Measurements from ENCODE around the gene RREB1.
A peak's percentile ranks its signal among the peaks of the same experiment; 100 is the strongest.
"Not testable (repeated sequence)": the region's sequence is repeated elsewhere in the genome, so short reads cannot be mapped to it uniquely, and the experiment has no call there.

The RREB1 gene

GRCh38 chr6:7260291-7261031 lies 152.7 kb downstream of the RREB1 start:
- H3K27ac ChIP-seq = peak overlapping the region; percentile 51
- TF ChIP-seq, protein P1, sequence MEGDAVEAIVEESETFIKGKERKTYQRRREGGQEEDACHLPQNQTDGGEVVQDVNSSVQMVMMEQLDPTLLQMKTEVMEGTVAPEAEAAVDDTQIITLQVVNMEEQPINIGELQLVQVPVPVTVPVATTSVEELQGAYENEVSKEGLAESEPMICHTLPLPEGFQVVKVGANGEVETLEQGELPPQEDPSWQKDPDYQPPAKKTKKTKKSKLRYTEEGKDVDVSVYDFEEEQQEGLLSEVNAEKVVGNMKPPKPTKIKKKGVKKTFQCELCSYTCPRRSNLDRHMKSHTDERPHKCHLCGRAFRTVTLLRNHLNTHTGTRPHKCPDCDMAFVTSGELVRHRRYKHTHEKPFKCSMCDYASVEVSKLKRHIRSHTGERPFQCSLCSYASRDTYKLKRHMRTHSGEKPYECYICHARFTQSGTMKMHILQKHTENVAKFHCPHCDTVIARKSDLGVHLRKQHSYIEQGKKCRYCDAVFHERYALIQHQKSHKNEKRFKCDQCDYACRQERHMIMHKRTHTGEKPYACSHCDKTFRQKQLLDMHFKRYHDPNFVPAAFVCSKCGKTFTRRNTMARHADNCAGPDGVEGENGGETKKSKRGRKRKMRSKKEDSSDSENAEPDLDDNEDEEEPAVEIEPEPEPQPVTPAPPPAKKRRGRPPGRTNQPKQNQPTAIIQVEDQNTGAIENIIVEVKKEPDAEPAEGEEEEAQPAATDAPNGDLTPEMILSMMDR (conservative IDR thresholded peaks at IDR 0.05) = no peak

DNA sequence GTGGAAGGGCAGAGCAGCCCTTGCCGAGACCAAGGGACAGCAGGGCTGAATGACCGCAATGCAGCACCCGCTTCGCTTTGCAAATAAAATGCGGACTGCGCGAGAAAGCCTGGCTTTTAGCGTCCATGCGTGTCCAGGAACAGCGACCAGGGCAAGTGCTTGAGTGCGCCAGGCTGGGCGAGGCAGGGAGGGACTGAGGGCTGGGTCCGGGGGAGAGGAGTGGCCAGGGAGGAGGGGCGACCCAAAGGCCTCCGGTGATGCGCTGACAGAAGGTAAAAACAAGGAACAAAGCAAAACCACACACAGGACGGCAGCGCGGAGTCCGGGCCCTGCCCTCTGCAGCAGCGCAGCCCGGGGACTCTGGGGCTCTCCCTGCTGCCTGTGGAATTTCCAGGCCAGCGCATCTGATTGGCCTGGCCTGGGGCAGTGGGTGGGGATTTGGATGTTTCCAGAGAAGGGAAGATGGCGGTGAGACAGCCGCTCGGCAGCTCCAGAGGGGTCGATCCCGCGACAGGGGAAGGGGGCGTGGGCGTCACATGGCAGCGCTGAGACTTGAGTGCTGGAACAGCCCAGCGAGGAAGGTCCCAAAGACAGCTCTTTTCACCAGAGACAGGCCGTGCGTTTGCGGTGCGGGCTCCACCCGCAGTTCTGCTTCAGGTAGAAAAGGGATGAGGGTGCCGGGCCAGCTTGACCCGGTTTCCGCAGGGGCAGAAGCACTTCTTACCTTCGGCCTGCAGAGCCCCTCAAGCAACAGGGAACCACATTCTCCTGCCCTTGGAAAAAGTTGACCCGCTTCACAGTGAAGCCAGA lies 153.5 kb downstream of the RREB1 start:
- TF ChIP-seq, protein P1 (conservative IDR thresholded peaks at IDR 0.05) = no peak
- peak overlapping the region; percentile 51 for H3K27ac ChIP-seq

- TF ChIP-seq, protein P1 (conservative IDR thresholded peaks at IDR 0.05) = no peak
- H3K27ac ChIP-seq = peak overlapping the region; percentile 51
Observed at GRCh38 chr6:7261852-7262461, 154.2 kb downstream of the RREB1 start.

DNA sequence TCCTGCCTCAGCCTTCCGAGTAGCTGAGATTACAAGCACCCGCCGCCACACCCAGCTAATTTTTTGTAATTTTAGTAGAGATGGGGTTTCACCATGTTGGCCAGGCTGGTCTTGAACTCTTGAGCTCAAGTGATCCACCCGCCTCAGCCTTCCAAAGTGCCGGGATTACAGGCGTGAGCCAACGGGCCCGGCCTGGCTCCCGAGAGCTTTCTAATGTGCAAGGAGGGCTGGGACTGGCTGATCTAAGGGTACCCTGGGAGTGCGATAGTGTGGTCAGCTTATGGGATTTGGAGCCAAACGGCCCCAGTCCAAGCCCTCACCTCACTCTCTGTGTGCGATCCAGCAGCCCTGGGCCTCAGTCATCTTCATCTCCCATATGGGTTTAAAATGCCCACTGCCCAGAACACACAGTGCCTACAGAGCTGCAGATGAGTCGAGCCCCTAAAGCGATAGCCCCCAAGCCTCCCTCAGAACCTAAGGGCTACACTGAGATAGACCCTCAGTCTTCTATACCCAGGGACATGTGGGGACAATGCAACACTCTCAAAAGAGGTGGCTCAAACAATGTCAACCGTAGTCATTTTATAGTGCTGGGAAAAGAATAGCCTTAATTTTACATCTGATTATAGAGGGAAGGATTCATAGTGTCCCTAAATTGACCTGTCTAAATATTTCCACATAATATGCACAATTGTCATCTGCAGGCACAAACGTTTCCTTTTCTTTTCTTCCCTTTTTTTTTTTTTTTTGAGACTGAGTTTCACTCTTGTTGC lies 155.2 kb downstream of the RREB1 start:
- TF ChIP-seq, protein P1 (conservative IDR thresholded peaks at IDR 0.05) = no peak
- H3K27ac ChIP-seq = no peak overlapping the region

- not testable (repeated sequence) for H3K27ac ChIP-seq
Observed at GRCh38 chr6:7263519-7263805, 155.7 kb downstream of the RREB1 start.

DNA sequence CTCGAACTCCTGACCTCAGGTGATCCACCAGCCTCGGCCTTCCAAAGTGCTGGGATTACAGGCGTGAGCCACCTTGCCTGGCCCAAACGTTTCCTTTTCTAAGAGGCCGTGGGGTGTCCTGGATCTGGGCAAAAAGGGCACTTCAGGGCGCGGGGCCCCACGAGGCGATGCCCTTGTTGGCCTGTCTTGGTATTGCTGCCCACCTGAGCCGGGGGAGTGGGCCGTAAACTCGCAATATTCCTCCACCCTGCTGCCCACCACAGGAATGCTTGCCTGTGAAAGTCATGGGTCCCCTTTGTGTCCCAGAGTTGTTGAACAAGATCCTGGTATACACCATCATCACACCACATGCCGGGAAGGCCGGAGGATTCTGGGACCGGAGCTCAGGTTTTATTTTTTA lies 156.3 kb downstream of the RREB1 start:
- TF ChIP-seq, protein P1 (conservative IDR thresholded peaks at IDR 0.05) = no peak
- H3K27ac ChIP-seq = no peak overlapping the region

GRCh38 chr6:7264686-7265384 lies 157.1 kb downstream of the RREB1 start:
- H3K27ac ChIP-seq = no peak overlapping the region
- TF ChIP-seq, protein P1 (conservative IDR thresholded peaks at IDR 0.05) = no peak

- H3K27ac ChIP-seq = not testable (repeated sequence)
Observed at GRCh38 chr6:7265385-7265726, 157.6 kb downstream of the RREB1 start.

Data from VCaP (cell line).